HepG2 (cell line): Measurements from ENCODE around the gene CHST13. TPM values are rescaled to one million over a fixed set of nuclear protein-coding genes. Genes with fewer than 3 reads are reported as not detected.

ENCODE experiments used
- ATAC-seq: fragments of 200-7000 bp; cut with Tn5 transposase; 3 replicates; pipeline ENCODE4 v1.9.1; 2020; ENCODE audit warnings: mild to moderate bottlenecking, moderate library complexity
- BruUV-seq: library from RNA; stranded (reverse); fragments of 400-500 nt; replicated peaks from 2 replicates; lab custom pipeline; 2021; lab: Mats Ljungman, UMichigan
- CTCF ChIA-PET: fragments of 300-600 bp; formaldehyde crosslinking; extraction: SDS; loops from one replicate; lab custom pipeline; 2021; ENCODE audit warnings: low total read pairs, inconsistent platforms, low intra/inter-chr PET ratio; lab: Yijun Ruan, JAX
- POLR2A ChIA-PET: fragments of 350-600 bp; sonication (Branson Sonifier 250); formaldehyde crosslinking; loops from one replicate; lab custom pipeline; 2020; ENCODE audit warnings: antibody characterized with exemption, inconsistent platforms; lab: Yijun Ruan, JAX
- DNase-seq: peaks from one replicate; pipeline ENCODE4 v3.0.0-alpha.2; 2015; ENCODE audit warnings: low spot score
- FAIRE-seq: peaks from 3 replicates; lab custom pipeline; 2011; peaks lifted over from hg19 to GRCh38; lab: Jason Lieb, UNC
- H2AFZ ChIP-seq: one replicate; pipeline ENCODE4 v1.6.1; 2011; ENCODE audit warnings: low read length, inconsistent platforms
- H3K27ac ChIP-seq: fragments of 300-600 bp; 3 replicates; pipeline ENCODE4 v1.8.0; 2011; ENCODE audit warnings: mixed run types, mild to moderate bottlenecking, mixed read lengths, low read length, inconsistent platforms; ENCODE audit not compliant: insufficient read depth; ENCODE audit errors: extremely low read length
- H3K27me3 ChIP-seq, 2 experiments: fragments of 200-600 bp in 1 of 2; 2 replicates in 1 of 2; 3 replicates in 1 of 2; pipeline versions ENCODE4 v1.6.0 to v1.8.0; 2011; ENCODE audit warnings: low read length in 2 of 2, mild to moderate bottlenecking in 2 of 2, moderate library complexity in 2 of 2, inconsistent platforms in 1 of 2; ENCODE audit not compliant: insufficient read depth in 2 of 2, control insufficient read depth in 1 of 2
- H3K36me3 ChIP-seq, 2 experiments: fragments of 200-600 bp in 1 of 2; replicated peaks in 1 of 2; 2 replicates in 1 of 2; 3 replicates in 1 of 2; pipeline versions ENCODE4 v1.5.1 to v1.8.0; 2011; ENCODE audit warnings: low read length in 2 of 2, inconsistent platforms in 1 of 2; ENCODE audit not compliant: insufficient read depth in 2 of 2, control insufficient read depth in 1 of 2
- H3K4me1 ChIP-seq: 2 replicates; pipeline ENCODE4 v1.5.1; 2012; ENCODE audit warnings: low read length, inconsistent platforms; ENCODE audit not compliant: insufficient read depth
- H3K4me2 ChIP-seq: 2 replicates; pipeline ENCODE4 v1.6.0; 2011; ENCODE audit warnings: low read depth, low read length, inconsistent platforms
- H3K4me3 ChIP-seq, 3 experiments: fragments of 200-600 bp in 1 of 3; sonication (generic), shearing (Covaris generic) in 1 of 3; replicated peaks in 1 of 3; 2 replicates each; pipeline ENCODE4 v1.5.1; 2011 to 2016; ENCODE audit warnings: low read length in 3 of 3, inconsistent platforms in 2 of 3, low read depth in 2 of 3, mild to moderate bottlenecking in 2 of 3, control low read depth in 1 of 3, mixed read lengths in 1 of 3; ENCODE audit not compliant: insufficient read depth in 1 of 3
- H3K79me2 ChIP-seq: one replicate; pipeline ENCODE4 v1.6.1; 2011; ENCODE audit warnings: low read length, inconsistent platforms; ENCODE audit not compliant: insufficient read depth
- H3K9ac ChIP-seq: 2 replicates; pipeline ENCODE4 v1.6.0; 2011; ENCODE audit warnings: mild to moderate bottlenecking, low read depth, low read length, inconsistent platforms; ENCODE audit not compliant: insufficient read depth
- H3K9me3 ChIP-seq: 2 replicates; pipeline ENCODE4 v1.5.1; 2012; ENCODE audit warnings: mild to moderate bottlenecking, low read length
- H4K20me1 ChIP-seq: 2 replicates; pipeline ENCODE4 v1.6.0; 2011; ENCODE audit warnings: inconsistent platforms, mild to moderate bottlenecking, low read length, moderate library complexity; ENCODE audit not compliant: insufficient read depth
- GTF2F1 ChIP-seq: fragments of 150-350 bp; IDR thresholded peaks from 2 replicates; pipeline ENCODE4 v1.6.1; 2014; ENCODE audit warnings: low read length
- HDAC2 ChIP-seq: sonication (generic); formaldehyde crosslinking; IDR thresholded peaks from 2 replicates; pipeline ENCODE4 v1.4.0; 2020; ENCODE audit warnings: missing genetic modification reagents
- PITX1 ChIP-seq: sonication (generic); formaldehyde crosslinking; IDR thresholded peaks from 2 replicates; pipeline ENCODE4 v1.5.1; 2020; ENCODE audit warnings: mild to moderate bottlenecking, missing genetic modification reagents
- SAP130 ChIP-seq: IDR thresholded peaks from 2 replicates; pipeline ENCODE4 v1.6.1; 2016; ENCODE audit warnings: low read depth
- SYNCRIP ChIP-seq: fragments of 200-400 bp; formaldehyde crosslinking; IDR thresholded peaks from 2 replicates; pipeline ENCODE4 v1.6.1; 2018; ENCODE audit warnings: mild to moderate bottlenecking, low read depth, low read length; ENCODE audit not compliant: insufficient read depth
- ZNF367 ChIP-seq: sonication (generic); formaldehyde crosslinking; IDR thresholded peaks from 2 replicates; pipeline ENCODE4 v1.4.0; 2020; ENCODE audit warnings: missing genetic modification reagents, borderline replicate concordance
- ZNF605 ChIP-seq: sonication (generic); formaldehyde crosslinking; IDR thresholded peaks from 2 replicates; pipeline ENCODE4 v1.8.0; 2022; ENCODE audit warnings: mild to moderate bottlenecking, missing genetic modification reagents
- ZNF800 ChIP-seq: sonication (generic); formaldehyde crosslinking; IDR thresholded peaks from 2 replicates; pipeline ENCODE4 v1.4.0; 2020; ENCODE audit warnings: missing genetic modification reagents
- ZNF841 ChIP-seq: sonication (generic); formaldehyde crosslinking; IDR thresholded peaks from 2 replicates; pipeline ENCODE4 v1.8.1; 2023; ENCODE audit warnings: missing genetic modification reagents, borderline replicate concordance
- ZSCAN31 ChIP-seq: sonication (generic); formaldehyde crosslinking; IDR thresholded peaks from 2 replicates; pipeline ENCODE4 v1.5.0; 2020; ENCODE audit warnings: low read depth, mild to moderate bottlenecking, missing genetic modification reagents
- WGBS: methylation state at CpG from one replicate; pipeline ENCODE4 v1.1.6; 2017; ENCODE audit warnings: low lambda C conversion rate; 5-methylcytosine and 5-hydroxymethylcytosine counted together
- in situ Hi-C: cut with HindIII; loops from 2 replicates; pipeline ENCODE4 v1.10.0; 2017; ENCODE audit warnings: low pct_unique_long_range_greater_than_20kb; ENCODE audit not compliant: extremely low pct_ligation_motif_present
- intact Hi-C: fragments of 100-400 bp; cut with micrococcal nuclease; formaldehyde crosslinking; loops from one replicate; pipeline ENCODE4 v1.10.0; 2022; ENCODE audit not compliant: unreplicated experiment
- polyA plus RNA-seq, 8 experiments: library from polyadenylated mRNA; depleted of rRNA in 3 of 8; stranded (reverse) in 7 of 8; unstranded in 1 of 8; fragments of >200 nt; fragmentation: Illumina TruSeq in 4 of 8; extraction: Trizol in 4 of 8; gene quantifications; 2 replicates each; pipeline versions ENCODE4 v1.2.1 to v1.2.3, GENCODE V29; 2011 to 2016; ENCODE audit warnings: low read depth in 4 of 8, missing spikeins in 1 of 8, mixed read lengths in 1 of 8; ENCODE audit not compliant: insufficient read depth in 1 of 8
- total RNA-seq, 5 experiments: library from RNA; depleted of rRNA; stranded (reverse); fragments of >200 nt; fragmentation: Illumina TruSeq; extraction: Trizol; gene quantifications; 2 replicates each; pipeline ENCODE4 v1.2.3, GENCODE V29; 2016; ENCODE audit warnings: low read depth in 1 of 5
- TF ChIP-seq, protein P1 (sequence below): sonication (generic); IDR thresholded peaks from 2 replicates; pipeline ENCODE4 v1.6.1; 2016; ENCODE audit warnings: low read depth, borderline replicate concordance
- TF ChIP-seq, protein P2 (sequence below): sonication (generic); formaldehyde crosslinking; IDR thresholded peaks from 2 replicates; pipeline ENCODE4 v1.5.1; 2020; ENCODE audit warnings: missing genetic modification reagents, mild to moderate bottlenecking, borderline replicate concordance
- TF ChIP-seq, protein P3 (sequence below): sonication (generic); formaldehyde crosslinking; IDR thresholded peaks from 2 replicates; pipeline ENCODE4 v1.5.0; 2020; ENCODE audit warnings: mild to moderate bottlenecking, missing genetic modification reagents

Gene CHST13
- total and polyA plus RNA-seq, 2 of the 13 experiments (the other 11 are each of a cell fraction or from before 2014, with no cell fraction given), result 32.0 to 43.1 TPM

DNA sequence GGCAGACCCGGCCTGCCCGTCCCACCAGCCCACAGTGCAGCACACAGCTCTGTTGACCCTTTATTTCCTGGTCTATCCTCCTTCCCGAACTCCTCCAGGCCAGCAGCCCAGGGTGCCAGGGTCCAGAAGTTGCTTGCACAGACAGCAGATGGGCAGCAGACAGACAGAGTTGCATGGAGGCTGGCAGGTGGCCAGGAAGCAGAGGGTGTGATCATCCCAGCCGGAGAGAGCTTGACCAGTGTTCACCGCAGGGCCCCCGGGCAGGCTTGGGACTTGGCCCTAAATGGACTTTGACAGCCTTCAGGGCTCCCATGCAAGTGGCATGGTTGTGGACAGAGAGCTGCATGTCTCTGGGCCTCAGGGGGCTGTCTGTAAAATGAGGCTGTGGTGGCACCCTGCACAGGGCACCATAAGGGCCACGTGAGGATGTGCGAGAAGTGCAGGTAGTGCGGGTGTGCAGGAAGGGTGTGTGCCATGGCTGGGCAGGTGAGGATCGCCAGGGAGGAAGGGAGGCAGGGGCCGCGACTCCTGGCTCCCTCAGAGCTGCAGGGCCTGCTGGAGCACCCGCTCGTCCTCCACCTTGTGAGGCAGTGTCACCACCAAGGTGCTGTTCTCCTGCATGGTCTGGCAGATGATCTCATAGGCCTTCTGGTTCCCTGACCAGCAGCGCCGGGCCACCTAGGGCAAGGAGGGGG lies 42.0 kb upstream of the CHST13 start (continued):
- TF ChIP-seq HDAC2 (CRISPR knock-in tag), result peak; percentile 19; the same call in 1 of the 2 replicates
- TF ChIP-seq, protein P1, sequence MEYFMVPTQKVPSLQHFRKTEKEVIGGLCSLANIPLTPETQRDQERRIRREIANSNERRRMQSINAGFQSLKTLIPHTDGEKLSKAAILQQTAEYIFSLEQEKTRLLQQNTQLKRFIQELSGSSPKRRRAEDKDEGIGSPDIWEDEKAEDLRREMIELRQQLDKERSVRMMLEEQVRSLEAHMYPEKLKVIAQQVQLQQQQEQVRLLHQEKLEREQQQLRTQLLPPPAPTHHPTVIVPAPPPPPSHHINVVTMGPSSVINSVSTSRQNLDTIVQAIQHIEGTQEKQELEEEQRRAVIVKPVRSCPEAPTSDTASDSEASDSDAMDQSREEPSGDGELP, result peak; percentile 66; the same call in 1 of the 2 replicates
- peak; percentile 13; the same call in 1 of the 2 replicates for TF ChIP-seq ZNF605 (CRISPR knock-in tag)
- TF ChIP-seq PITX1 (CRISPR knock-in tag), result 0 out of 2 replicates have a peak, but pooled peaks have one; percentile 36
- TF ChIP-seq SAP130 (CRISPR knock-in tag), result peak; percentile 55; the same call in 1 of the 2 replicates

GRCh38 chr3:126482503-126483255 lies 41.3 kb upstream of the CHST13 start:
- DNase-seq (no peak), FAIRE-seq (no peak)
- in situ Hi-C loops, result no loop called here
- 0 out of 2 replicates have a peak, but pooled peaks have one; percentile 17 for TF ChIP-seq ZSCAN31 (CRISPR knock-in tag)
- no peak for TF ChIP-seq SYNCRIP
- TF ChIP-seq, protein P2, sequence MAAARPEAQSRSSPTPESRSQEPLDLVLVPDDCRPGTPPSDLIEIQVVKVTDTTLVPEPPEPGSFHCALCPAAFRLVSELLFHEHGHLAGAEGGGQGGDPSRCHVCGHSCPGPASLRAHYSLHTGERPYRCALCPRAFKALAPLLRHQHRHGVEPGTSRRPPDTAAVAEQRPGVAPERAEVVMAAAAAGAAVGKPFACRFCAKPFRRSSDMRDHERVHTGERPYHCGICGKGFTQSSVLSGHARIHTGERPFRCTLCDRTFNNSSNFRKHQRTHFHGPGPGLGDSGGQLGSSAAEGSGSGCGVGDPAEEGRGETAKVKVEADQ (CRISPR knock-in tag), result no peak
- TF ChIP-seq GTF2F1, result no peak
- no peak for TF ChIP-seq ZNF367
- TF ChIP-seq ZNF800 (CRISPR knock-in tag), result no peak
- TF ChIP-seq, protein P3, sequence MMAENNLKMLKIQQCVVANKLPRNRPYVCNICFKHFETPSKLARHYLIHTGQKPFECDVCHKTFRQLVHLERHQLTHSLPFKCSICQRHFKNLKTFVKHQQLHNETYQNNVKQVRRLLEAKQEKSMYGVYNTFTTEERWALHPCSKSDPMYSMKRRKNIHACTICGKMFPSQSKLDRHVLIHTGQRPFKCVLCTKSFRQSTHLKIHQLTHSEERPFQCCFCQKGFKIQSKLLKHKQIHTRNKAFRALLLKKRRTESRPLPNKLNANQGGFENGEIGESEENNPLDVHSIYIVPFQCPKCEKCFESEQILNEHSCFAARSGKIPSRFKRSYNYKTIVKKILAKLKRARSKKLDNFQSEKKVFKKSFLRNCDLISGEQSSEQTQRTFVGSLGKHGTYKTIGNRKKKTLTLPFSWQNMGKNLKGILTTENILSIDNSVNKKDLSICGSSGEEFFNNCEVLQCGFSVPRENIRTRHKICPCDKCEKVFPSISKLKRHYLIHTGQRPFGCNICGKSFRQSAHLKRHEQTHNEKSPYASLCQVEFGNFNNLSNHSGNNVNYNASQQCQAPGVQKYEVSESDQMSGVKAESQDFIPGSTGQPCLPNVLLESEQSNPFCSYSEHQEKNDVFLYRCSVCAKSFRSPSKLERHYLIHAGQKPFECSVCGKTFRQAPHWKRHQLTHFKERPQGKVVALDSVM (CRISPR knock-in tag), result no peak
- TF ChIP-seq ZNF841 (CRISPR knock-in tag), result no peak

More at GRCh38 chr3:126482503-126483255, 41.3 kb upstream of the CHST13 start:
- ChIA-PET POLR2A (interaction anchor here (0.8 to 1.8 kb wide), 5 partner anchors 8 to 41 kb away, joined by 3 to 10 read pairs (median 6); partner anchors contain the start of gene CHST13), CTCF (no interaction called here)
- no peak overlapping the region for H3K27ac ChIP-seq
- BruUV-seq, result no TSS peak
- H3K4me2 ChIP-seq, result peak overlapping the region; percentile 60
- intact Hi-C loops, result loop anchor here (5.0 kb wide), 1 partner anchor 35 kb away; the partner anchor contains the start of gene UROC1
- no peaks in the 10 kb centered on the region for H3K79me2 ChIP-seq
- H3K27me3 ChIP-seq, result no peaks in the 10 kb centered on the region
- no peaks in the 10 kb centered on the region for H4K20me1 ChIP-seq
- peak overlapping the region in 1 of 3 experiments; percentile 49; a peak in 1 of 6 replicates for H3K4me3 ChIP-seq
- no peak for ATAC-seq
- H3K4me1 ChIP-seq, result peaks cover 98% of the 10 kb centered on the region
- H3K36me3 ChIP-seq, result no peaks in the 10 kb centered on the region
- 0 out of 2 replicates have a peak overlapping the region, but pooled peaks have one; percentile 9 for H3K9ac ChIP-seq
- WGBS, result 82% methylated on average over 12 of the region's 15 CpGs
- H2AFZ ChIP-seq, result no peak overlapping the region
- no peaks in the 10 kb centered on the region for H3K9me3 ChIP-seq
